HG02938 (cell line): ENCODE results near the gene PLTP.
A peak's percentile ranks its signal among the peaks of the same experiment; 100 is the strongest.
"Not testable (repeated sequence)": the region's sequence is repeated elsewhere in the genome, so short reads cannot be mapped to it uniquely, and the experiment has no call there.

Source experiments
- ATAC-seq: cut with Tn5 transposase; IDR thresholded peaks from one replicate; pipeline ENCODE4 v1.9.1; 2021; ENCODE audit warnings: mild to moderate bottlenecking, moderate library complexity; ENCODE audit not compliant: unreplicated experiment

Gene PLTP

GRCh38 chr20:45880988-45881788 is 30.8 kb downstream of the PLTP start, which contains the start of gene ZSWIM1:
Gene ZSWIM1 (plus strand): TSS chr20:45881227. CDS start chr20:45882593, 1,366 bp downstream.
- ATAC-seq: peak; percentile 98

GRCh38 chr20:45878076-45878761 is 33.7 kb downstream of the PLTP start:
- no peak for ATAC-seq

- no peak for ATAC-seq
Measured at GRCh38 chr20:45874576-45874975, 37.4 kb downstream of the PLTP start.

GRCh38 chr20:45874104-45874481 is 37.9 kb downstream of the PLTP start:
- not testable (repeated sequence) for ATAC-seq

- no peak for ATAC-seq
Measured at GRCh38 chr20:45873409-45874103, 38.4 kb downstream of the PLTP start.

GRCh38 chr20:45872626-45873025 is 39.3 kb downstream of the PLTP start:
- no peak for ATAC-seq

- ATAC-seq: no peak
Measured at GRCh38 chr20:45867819-45868176, 44.2 kb downstream of the PLTP start.

- no peak for ATAC-seq
Measured at GRCh38 chr20:45867136-45867818, 44.7 kb downstream of the PLTP start.

- ATAC-seq: no peak
Measured at GRCh38 chr20:45866454-45866853, 45.5 kb downstream of the PLTP start.

GRCh38 chr20:45863543-45864470 is 48.1 kb downstream of the PLTP start:
- no peak for ATAC-seq

GRCh38 chr20:45861221-45862075 is 50.5 kb downstream of the PLTP start:
- no peak for ATAC-seq

GRCh38 chr20:45860560-45861220 is 51.3 kb downstream of the PLTP start:
- no peak for ATAC-seq

GRCh38 chr20:45859916-45860315 is 52.0 kb downstream of the PLTP start:
- ATAC-seq: no peak

GRCh38 chr20:45857882-45858216 is 54.1 kb downstream of the PLTP start:
- ATAC-seq: peak; percentile 21

- peak; percentile 95 for ATAC-seq
Measured at GRCh38 chr20:45857114-45857881, 54.7 kb downstream of the PLTP start, which contains the start of the genes ACOT8 and ZSWIM3. Gene ACOT8 (minus strand): TSS chr20:45857392. CDS start chr20:45857315, 77 bp downstream. Gene ZSWIM3 (plus strand): TSS chr20:45857614. CDS start chr20:45857826, 212 bp downstream.

GRCh38 chr20:45853484-45853883 is 58.5 kb downstream of the PLTP start:
- no peak for ATAC-seq

- ATAC-seq: no peak
Measured at GRCh38 chr20:45852326-45852725, 59.6 kb downstream of the PLTP start.

GRCh38 chr20:45851501-45851900 is 60.5 kb downstream of the PLTP start:
- no peak for ATAC-seq
